HCT116 (cell line): ENCODE results near the gene RTL10.

Experiments used
- CBX3 ChIP-seq: IDR thresholded peaks from 2 replicates; pipeline ENCODE4 v1.6.1; 2012; ENCODE audit warnings: low read depth
- CEBPB ChIP-seq: IDR thresholded peaks from 2 replicates; pipeline ENCODE4 v1.6.1; 2012; ENCODE audit warnings: low read depth
- EZH2 ChIP-seq: fragments of 200-600 bp; sonication (generic); IDR thresholded peaks from 2 replicates; pipeline ENCODE4 v1.6.1; 2017; ENCODE audit warnings: antibody characterized with exemption, mixed run types
- EZH2phosphoT487 ChIP-seq: fragments of 200-600 bp; IDR thresholded peaks from 2 replicates; pipeline ENCODE4 v1.6.1; 2018; ENCODE audit warnings: antibody characterized with exemption, borderline replicate concordance
- POLR2A ChIP-seq: IDR thresholded peaks from 2 replicates; pipeline ENCODE4 v1.7.0; 2011; ENCODE audit warnings: borderline replicate concordance; ENCODE audit not compliant: insufficient read depth, insufficient read length; ENCODE audit errors: extremely low read depth
- RAD21 ChIP-seq: IDR thresholded peaks from 2 replicates; pipeline ENCODE4 v1.6.1; 2012; ENCODE audit warnings: low read depth, mild to moderate bottlenecking
- REST ChIP-seq: IDR thresholded peaks from 2 replicates; pipeline ENCODE4 v1.6.1; 2012; ENCODE audit warnings: low read depth
- SP1 ChIP-seq: IDR thresholded peaks from 2 replicates; pipeline ENCODE4 v1.6.1; 2012; ENCODE audit warnings: low read depth
- TCF7L2 ChIP-seq: IDR thresholded peaks from 2 replicates; pipeline ENCODE4 v1.7.0; 2011; ENCODE audit warnings: borderline replicate concordance, inconsistent platforms; ENCODE audit not compliant: insufficient read depth, insufficient read length; ENCODE audit errors: extremely low read depth
- ZBTB33 ChIP-seq: IDR thresholded peaks from 2 replicates; pipeline ENCODE4 v1.6.1; 2011; ENCODE audit warnings: mild to moderate bottlenecking, low read length, moderate library complexity; ENCODE audit not compliant: insufficient replicate concordance; ENCODE audit errors: extremely low read depth
- TF ChIP-seq, protein P1 (sequence below), 3 experiments: fragments of 200-600 bp in 1 of 3; sonication (generic) in 1 of 3; IDR thresholded peaks in 2 of 3; conservative IDR thresholded peaks in 1 of 3; 2 replicates each; pipeline ENCODE4 v1.5.1; 2012 to 2017; ENCODE audit warnings: low read depth in 2 of 3, low read length in 2 of 3, antibody characterized with exemption in 1 of 3, borderline replicate concordance in 1 of 3, control low read depth in 1 of 3, mild to moderate bottlenecking in 1 of 3, mixed read lengths in 1 of 3, mixed run types in 1 of 3, moderate library complexity in 1 of 3; ENCODE audit not compliant: insufficient read depth in 1 of 3

DNA sequence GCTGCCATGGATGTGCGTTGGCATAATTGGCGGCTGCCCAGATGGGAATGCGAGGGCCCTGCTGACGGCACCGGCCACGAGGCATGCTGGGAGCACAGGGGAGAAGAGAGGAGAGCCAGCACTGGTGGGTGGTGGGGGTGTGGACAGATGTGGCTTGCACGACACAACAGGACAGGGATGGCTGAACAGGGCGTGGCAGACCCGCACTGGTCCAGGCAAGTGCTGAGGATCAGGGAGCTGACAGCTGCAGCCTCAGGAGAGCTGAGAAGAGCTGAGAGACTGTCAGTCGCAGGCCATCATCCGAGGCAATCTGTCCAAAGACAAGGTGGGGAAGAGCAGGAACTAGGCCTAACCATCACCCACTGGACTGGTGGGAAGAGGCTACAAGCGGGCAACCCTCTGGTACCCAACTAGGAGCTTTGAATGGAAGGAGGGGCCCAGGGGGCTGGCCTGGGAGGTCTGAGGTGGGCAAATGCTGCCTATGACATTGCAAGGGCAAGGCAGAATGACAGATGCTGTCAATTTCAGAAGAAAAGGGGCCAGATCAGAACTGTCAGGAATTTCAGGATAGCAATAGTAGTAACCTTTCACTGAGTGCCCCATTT, 2.4 kb downstream of the RTL10 start:
- TF ChIP-seq POLR2A (no peak), EZH2 (no peak), EZH2phosphoT487 (no peak), RAD21 (no peak), CEBPB (no peak), CBX3 (no peak), REST (no peak), TCF7L2 (no peak), ZBTB33 (no peak), SP1 (no peak)
- TF ChIP-seq, protein P1, sequence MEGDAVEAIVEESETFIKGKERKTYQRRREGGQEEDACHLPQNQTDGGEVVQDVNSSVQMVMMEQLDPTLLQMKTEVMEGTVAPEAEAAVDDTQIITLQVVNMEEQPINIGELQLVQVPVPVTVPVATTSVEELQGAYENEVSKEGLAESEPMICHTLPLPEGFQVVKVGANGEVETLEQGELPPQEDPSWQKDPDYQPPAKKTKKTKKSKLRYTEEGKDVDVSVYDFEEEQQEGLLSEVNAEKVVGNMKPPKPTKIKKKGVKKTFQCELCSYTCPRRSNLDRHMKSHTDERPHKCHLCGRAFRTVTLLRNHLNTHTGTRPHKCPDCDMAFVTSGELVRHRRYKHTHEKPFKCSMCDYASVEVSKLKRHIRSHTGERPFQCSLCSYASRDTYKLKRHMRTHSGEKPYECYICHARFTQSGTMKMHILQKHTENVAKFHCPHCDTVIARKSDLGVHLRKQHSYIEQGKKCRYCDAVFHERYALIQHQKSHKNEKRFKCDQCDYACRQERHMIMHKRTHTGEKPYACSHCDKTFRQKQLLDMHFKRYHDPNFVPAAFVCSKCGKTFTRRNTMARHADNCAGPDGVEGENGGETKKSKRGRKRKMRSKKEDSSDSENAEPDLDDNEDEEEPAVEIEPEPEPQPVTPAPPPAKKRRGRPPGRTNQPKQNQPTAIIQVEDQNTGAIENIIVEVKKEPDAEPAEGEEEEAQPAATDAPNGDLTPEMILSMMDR (IDR thresholded peaks at IDR 0.05 in 2 of 3, conservative IDR thresholded peaks at IDR 0.05 in 1 of 3; ENCODE audit: borderline replicate concordance in 1 of 3, insufficient read depth in 1 of 3, low read depth in 2 of 3, low read length in 2 of 3): no peak
